ENCODE results near the gene ALK.

The ALK gene

GRCh38 chr2:29334706-29335105, 586.7 kb downstream of the ALK start:
- no peak overlapping the region for H3K27ac ChIP-seq

GRCh38 chr2:29332540-29332939, 588.8 kb downstream of the ALK start:
- no peak overlapping the region for H3K27ac ChIP-seq
- H3K4me3 ChIP-seq = no peak overlapping the region
- DNase-seq (ENCODE audit: low spot score) = no peak
- TF ChIP-seq CTCF (IDR thresholded peaks at IDR 0.05) = no peak

More at GRCh38 chr2:29334706-29335105, 586.7 kb downstream of the ALK start:
- TF ChIP-seq CTCF (IDR thresholded peaks at IDR 0.05) = no peak
- no peak for DNase-seq (ENCODE audit: low spot score)
- no peak overlapping the region for H3K4me3 ChIP-seq

- H3K4me3 ChIP-seq = no peak overlapping the region
- no peak overlapping the region for H3K27ac ChIP-seq
- no peak for DNase-seq (ENCODE audit: low spot score)
- TF ChIP-seq CTCF (IDR thresholded peaks at IDR 0.05) = no peak
Observed at GRCh38 chr2:29329899-29330298, 591.5 kb downstream of the ALK start.

GRCh38 chr2:29326926-29327325, 594.5 kb downstream of the ALK start:
- TF ChIP-seq CTCF (IDR thresholded peaks at IDR 0.05) = no peak
- H3K27ac ChIP-seq = no peak overlapping the region
- no peak overlapping the region for H3K4me3 ChIP-seq
- DNase-seq (ENCODE audit: low spot score) = no peak

- Histone ChIP-seq H3K27ac (no peak overlapping the region), H3K4me3 (no peak overlapping the region)
- no peak for DNase-seq (ENCODE audit: low spot score)
- TF ChIP-seq CTCF (IDR thresholded peaks at IDR 0.05) = no peak
Observed at GRCh38 chr2:29325544-29325943, 595.8 kb downstream of the ALK start.

GRCh38 chr2:29323961-29324360, 597.4 kb downstream of the ALK start:
- Histone ChIP-seq H3K27ac (no peak overlapping the region), H3K4me3 (no peak overlapping the region)
- no peak for DNase-seq (ENCODE audit: low spot score)
- no peak for TF ChIP-seq CTCF (IDR thresholded peaks at IDR 0.05)

- TF ChIP-seq CTCF (IDR thresholded peaks at IDR 0.05) = no peak
- no peak for DNase-seq (ENCODE audit: low spot score)
- Histone ChIP-seq H3K27ac (no peak overlapping the region), H3K4me3 (no peak overlapping the region)
Observed at GRCh38 chr2:29323301-29323700, 598.1 kb downstream of the ALK start.
